IMR-90 (cell line): ENCODE data around the gene TMBIM6. TPM values are rescaled to one million over a fixed set of nuclear protein-coding genes. Genes with fewer than 3 reads are reported as not detected.

Experiments
- ATAC-seq: fragments of 200-7000 bp; cut with Tn5 transposase; 2 replicates; pipeline ENCODE4 v1.9.1; 2020; ENCODE audit warnings: low read depth, mild to moderate bottlenecking, moderate library complexity
- BruUV-seq: library from RNA; stranded (reverse); fragments of 400-500 nt; replicated peaks from 2 replicates; lab custom pipeline; 2021; lab: Mats Ljungman, UMichigan
- CTCF ChIA-PET: fragments of 300-600 bp; formaldehyde crosslinking; extraction: SDS; loops from one replicate; lab custom pipeline; 2021; ENCODE audit warnings: antibody characterized with exemption; lab: Yijun Ruan, JAX
- POLR2A ChIA-PET: fragments of 300-600 bp; sonication (Branson Sonifier 250); formaldehyde crosslinking; loops from one replicate; lab custom pipeline; 2022; ENCODE audit warnings: antibody characterized with exemption; ENCODE audit not compliant: unreplicated experiment; lab: Charles Lee
- DNase-seq: peaks from one replicate; pipeline ENCODE4 v3.0.0; 2013
- H2AFZ ChIP-seq: replicated peaks from 2 replicates; pipeline ENCODE3; 2013; ENCODE audit warnings: low read length, mild to moderate bottlenecking; ENCODE audit not compliant: poor library complexity
- H2AK5ac ChIP-seq: 2 replicates; pipeline ENCODE4 v1.6.1; 2013; ENCODE audit warnings: low read depth, low read length, inconsistent platforms
- H2AK9ac ChIP-seq: replicated peaks from 2 replicates; pipeline ENCODE3; 2013; ENCODE audit warnings: mild to moderate bottlenecking, low read depth, low read length, moderate library complexity; ENCODE audit not compliant: poor library complexity
- H2BK120ac ChIP-seq: 2 replicates; pipeline ENCODE4 v1.6.1; 2013; ENCODE audit warnings: low read depth, low read length, inconsistent platforms
- H2BK15ac ChIP-seq: 3 replicates; pipeline ENCODE4 v1.6.1; 2013; ENCODE audit warnings: low read depth, low read length, inconsistent platforms
- H2BK20ac ChIP-seq: 2 replicates; pipeline ENCODE4 v1.6.1; 2013; ENCODE audit warnings: low read depth, mild to moderate bottlenecking, inconsistent platforms, low read length, moderate library complexity
- H2BK5ac ChIP-seq: 2 replicates; pipeline ENCODE4 v1.6.1; 2013; ENCODE audit warnings: mild to moderate bottlenecking, low read depth, low read length, inconsistent platforms; ENCODE audit not compliant: poor library complexity, severe bottlenecking
- H3K14ac ChIP-seq: replicated peaks from 2 replicates; pipeline ENCODE4 v1.6.1; 2013; ENCODE audit warnings: low read depth, low read length, inconsistent platforms
- H3K18ac ChIP-seq: 2 replicates; pipeline ENCODE4 v1.6.1; 2013; ENCODE audit warnings: low read depth, low read length, control low read depth
- H3K23ac ChIP-seq: 2 replicates; pipeline ENCODE4 v1.6.1; 2013; ENCODE audit warnings: low read depth, low read length, inconsistent platforms
- H3K27ac ChIP-seq: 2 replicates; pipeline ENCODE4 v1.5.1; 2013; ENCODE audit warnings: mild to moderate bottlenecking, control low read depth, low read length; ENCODE audit not compliant: insufficient read depth
- H3K27me3 ChIP-seq: 2 replicates; pipeline ENCODE4 v1.6.1; 2013; ENCODE audit warnings: low read length; ENCODE audit not compliant: control insufficient read depth, insufficient read depth
- H3K36me3 ChIP-seq: 2 replicates; pipeline ENCODE4 v1.6.1; 2013; ENCODE audit warnings: low read length, mixed read lengths; ENCODE audit not compliant: control insufficient read depth, insufficient read depth
- H3K4ac ChIP-seq: 2 replicates; pipeline ENCODE4 v1.6.1; 2013; ENCODE audit warnings: low read depth, low read length, inconsistent platforms
- H3K4me1 ChIP-seq: 2 replicates; pipeline ENCODE4 v1.6.1; 2013; ENCODE audit warnings: low read length, mixed read lengths; ENCODE audit not compliant: control insufficient read depth, insufficient read depth
- H3K4me2 ChIP-seq: 2 replicates; pipeline ENCODE4 v1.6.1; 2013; ENCODE audit warnings: low read depth, mild to moderate bottlenecking, control low read depth, low read length, moderate library complexity
- H3K4me3 ChIP-seq: 2 replicates; pipeline ENCODE4 v1.5.1; 2013; ENCODE audit warnings: low read depth, mild to moderate bottlenecking, control low read depth, low read length, moderate library complexity; ENCODE audit not compliant: insufficient read depth
- H3K56ac ChIP-seq: 2 replicates; pipeline ENCODE4 v1.6.1; 2013; ENCODE audit warnings: low read length, inconsistent platforms; ENCODE audit not compliant: insufficient read depth; ENCODE audit errors: extremely low read depth
- H3K79me1 ChIP-seq, 2 experiments: 2 replicates each; pipeline ENCODE4 v1.6.1; 2013; ENCODE audit warnings: low read length in 2 of 2, inconsistent platforms in 1 of 2, low read depth in 1 of 2
- H3K9ac ChIP-seq: 2 replicates; pipeline ENCODE4 v1.6.1; 2013; ENCODE audit warnings: low read depth, low read length, control low read depth
- H3K9me1 ChIP-seq: 2 replicates; pipeline ENCODE4 v1.6.1; 2013; ENCODE audit warnings: low read length, inconsistent platforms; ENCODE audit not compliant: insufficient read depth
- H3K9me3 ChIP-seq: 2 replicates; pipeline ENCODE4 v1.6.1; 2013; ENCODE audit warnings: low read length; ENCODE audit not compliant: control insufficient read depth, insufficient read depth
- H4K20me1 ChIP-seq: 2 replicates; pipeline ENCODE4 v1.6.1; 2013; ENCODE audit warnings: low read length, inconsistent platforms; ENCODE audit not compliant: insufficient read depth
- H4K5ac ChIP-seq: 2 replicates; pipeline ENCODE4 v1.6.1; 2013; ENCODE audit warnings: mild to moderate bottlenecking, low read depth, low read length, control low read depth
- H4K8ac ChIP-seq, 2 experiments: 2 replicates each; pipeline ENCODE4 v1.6.1; 2013; ENCODE audit warnings: low read depth in 2 of 2, low read length in 2 of 2, control low read depth in 1 of 2, inconsistent platforms in 1 of 2
- H4K91ac ChIP-seq: 2 replicates; pipeline ENCODE4 v1.6.1; 2013; ENCODE audit warnings: low read depth, low read length, inconsistent platforms; ENCODE audit not compliant: insufficient read depth
- CHD1 ChIP-seq: IDR thresholded peaks from 2 replicates; pipeline ENCODE4 v1.6.1; 2012; ENCODE audit warnings: low read depth, low read length, improper control_type of control experiment
- MAFK ChIP-seq: IDR thresholded peaks from 2 replicates; pipeline ENCODE4 v1.6.1; 2012; ENCODE audit warnings: low read depth, low read length, improper control_type of control experiment
- NFE2L2 ChIP-seq: fragments of 150-350 bp; IDR thresholded peaks from 2 replicates; pipeline ENCODE4 v1.6.1; 2016; ENCODE audit warnings: low read depth, mild to moderate bottlenecking, low read length
- POLR2A ChIP-seq: IDR thresholded peaks from 2 replicates; pipeline ENCODE4 v1.6.1; 2012; ENCODE audit warnings: mild to moderate bottlenecking, low read depth, low read length
- RCOR1 ChIP-seq: IDR thresholded peaks from 2 replicates; pipeline ENCODE4 v1.6.1; 2012; ENCODE audit warnings: mild to moderate bottlenecking, low read length, improper control_type of control experiment; ENCODE audit not compliant: insufficient replicate concordance
- SMC3 ChIP-seq: fragments of 150-350 bp; IDR thresholded peaks from 2 replicates; pipeline ENCODE4 v1.6.1; 2016; ENCODE audit warnings: low read depth, mild to moderate bottlenecking, antibody characterized with exemption, low read length, moderate library complexity
- WGBS, 2 experiments: methylation state at CpG; one replicate each; pipeline versions ENCODE4 v1.1.5 to v1.1.7; 2013; ENCODE audit warnings: missing lambda C conversion rate in 2 of 2; ENCODE audit not compliant: insufficient read length in 1 of 2; ENCODE audit errors: extremely low coverage in 2 of 2; 5-methylcytosine and 5-hydroxymethylcytosine counted together
- dilution Hi-C: fragments of 300-500 bp; cut with HindIII; formaldehyde crosslinking; loops from one replicate; pipeline ENCODE4 v1.14.3; 2018; ENCODE audit warnings: low sequenced_read_pairs; ENCODE audit not compliant: unreplicated experiment
- in situ Hi-C: fragments of 300-500 bp; cut with MboI; formaldehyde crosslinking; loops from 3 replicates; pipeline ENCODE4 v1.14.3; 2019; ENCODE audit warnings: low sequenced_read_pairs, inconsistent platforms, mixed read lengths
- intact Hi-C: fragments of 100-400 bp; cut with micrococcal nuclease; formaldehyde crosslinking; loops from 2 replicates; pipeline ENCODE4 v1.10.0; 2022
- polyA plus RNA-seq, 3 experiments: library from polyadenylated mRNA; depleted of rRNA; stranded (reverse); fragments of >200 nt; gene quantifications; 2 replicates each; pipeline ENCODE4 v1.2.3, GENCODE V29; 2012; ENCODE audit warnings: low replicate concordance in 1 of 3
- total RNA-seq: library from RNA; depleted of rRNA; stranded (reverse); fragments of >200 nt; gene quantifications from 2 replicates; pipeline ENCODE4 v1.2.3, GENCODE V29; 2012

The TMBIM6 gene
- total and polyA plus RNA-seq, 2 of the 4 experiments (the other 2 are of a cell fraction): 255 to 285 TPM

DNA sequence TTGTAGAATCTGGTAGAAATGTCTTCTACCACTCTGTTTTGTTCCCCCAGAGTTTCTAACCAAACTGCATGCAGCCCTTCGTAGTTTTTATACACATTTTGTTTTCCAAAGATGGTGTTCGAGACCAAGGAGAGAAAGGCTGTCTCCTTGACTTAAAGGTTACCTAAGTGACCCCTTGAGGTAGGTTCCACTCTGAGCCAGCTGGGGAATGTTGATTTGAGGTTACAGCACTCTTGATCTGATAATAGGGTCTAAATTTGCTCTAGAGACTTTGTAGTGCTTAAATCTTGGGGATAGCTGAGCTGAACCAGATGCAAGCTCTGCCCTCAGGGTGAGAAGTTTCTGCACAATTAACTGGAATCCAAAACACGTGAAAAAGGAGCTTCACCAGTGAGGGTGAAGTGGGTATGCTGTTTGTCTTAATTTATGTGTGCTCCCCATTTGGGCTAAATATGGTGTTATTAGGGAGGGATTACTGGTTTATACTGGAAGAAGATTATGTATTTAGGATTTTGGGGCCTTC is 3.1 kb downstream of the TMBIM6 start:
- no TSS peak for BruUV-seq
- DNase-seq (no peak), ATAC-seq (no peak)
- CTCF ChIA-PET: interaction anchor here (2.1 kb wide), 1 partner anchor 18 kb away, joined by 5 read pairs; no protein-coding TSS in a partner anchor
- Histone ChIP-seq H2BK5ac (no peak overlapping the region), H3K79me1 (peaks cover 0 to 37% of the 10 kb centered on the region in 2 experiments; a peak in 2 of 4 replicates), H4K8ac (no peak overlapping the region), H3K4ac (no peak overlapping the region), H2BK15ac (no peak overlapping the region), H2AK5ac (no peak overlapping the region), H3K9me3 (no peaks in the 10 kb centered on the region), H2AK9ac (no peak overlapping the region), H2AFZ (no peak overlapping the region), H3K4me1 (peaks cover 5% of the 10 kb centered on the region), H4K20me1 (peaks cover 79% of the 10 kb centered on the region), H3K27ac (no peak overlapping the region), H3K18ac (no peak overlapping the region), H3K9me1 (peaks cover 15% of the 10 kb centered on the region), H2BK120ac (no peak overlapping the region), H2BK20ac (no peak overlapping the region), H3K36me3 (0 out of 2 replicates have a peak, but pooled peaks cover 2% of the 10 kb centered on the region), H3K4me3 (no peak overlapping the region), H3K27me3 (no peaks in the 10 kb centered on the region), H4K5ac (no peak overlapping the region), H3K56ac (no peak overlapping the region), H3K4me2 (no peak overlapping the region), H3K9ac (no peak overlapping the region), H4K91ac (no peak overlapping the region), H3K14ac (no peak overlapping the region), H3K23ac (no peak overlapping the region)
- in situ Hi-C loops: no loop called here
- POLR2A ChIA-PET: no interaction called here
- 83% methylated on average over 2 of the region's 3 CpGs; no CpG with 5 or more reads in 1 of the 2 experiments for WGBS, 2 experiments
- no peak for TF ChIP-seq CHD1
- no peak for TF ChIP-seq POLR2A
- TF ChIP-seq SMC3: no peak
- TF ChIP-seq RCOR1: no peak
- no peak for TF ChIP-seq MAFK
- TF ChIP-seq NFE2L2: no peak
- dilution Hi-C loops: no loop called here
- intact Hi-C loops: no loop called here
